Gastrocnemius medialis (tissue), 4 donors: ENCODE results near the gene VWA5B1. TPM values are rescaled to one million over a fixed set of nuclear protein-coding genes. Genes with fewer than 3 reads are reported as not detected.
"Not testable (repeated sequence)": the region's sequence is repeated elsewhere in the genome, so short reads cannot be mapped to it uniquely, and the experiment has no call there.

Source experiments
- ATAC-seq, 2 donors: fragments of 150-250 bp; one replicate each; pipeline ENCODE4 v1.9.1; 2016
- DNase-seq, 2 donors: peaks; one replicate each; pipeline ENCODE4 v3.0.0-alpha.2; 2019
- H3K27ac ChIP-seq, 4 donors: fragments of 200-600 bp; sonication (generic); 1 replicate in 1 of 4; 2 replicates in 3 of 4; pipeline ENCODE4 v1.5.1; 2016 to 2018; ENCODE audit warnings: mild to moderate bottlenecking in 2 of 4, moderate library complexity in 1 of 4
- H3K27me3 ChIP-seq, 3 donors: fragments of 200-600 bp; sonication (generic) in 2 of 3; 1 replicate in 1 of 3; 2 replicates in 2 of 3; pipeline versions ENCODE4 v1.5.1 to v1.6.0; 2016 to 2019; ENCODE audit warnings: mild to moderate bottlenecking in 1 of 3, moderate library complexity in 1 of 3
- H3K36me3 ChIP-seq, 2 donors: fragments of 200-600 bp; sonication (generic) in 1 of 2; one replicate each; pipeline ENCODE4 v1.5.1; 2017 to 2018
- H3K4me1 ChIP-seq, 2 donors: fragments of 200-600 bp; sonication (generic) in 1 of 2; one replicate each; pipeline ENCODE4 v1.5.1; 2016 to 2017; ENCODE audit warnings: mild to moderate bottlenecking in 2 of 2
- H3K4me3 ChIP-seq, 4 donors: fragments of 200-600 bp; sonication (generic) in 3 of 4; 1 replicate in 1 of 4; 2 replicates in 3 of 4; pipeline ENCODE4 v1.5.1; 2016 to 2019; ENCODE audit warnings: mild to moderate bottlenecking in 2 of 4
- H3K9me3 ChIP-seq, 3 donors: fragments of 200-600 bp; sonication (generic) in 2 of 3; 1 replicate in 1 of 3; 2 replicates in 2 of 3; pipeline ENCODE4 v1.5.1; 2016 to 2019
- POLR2A ChIP-seq, 2 donors: fragments of 450-650 bp; IDR thresholded peaks; one replicate each; pipeline ENCODE4 v1.6.1; 2017; ENCODE audit warnings: antibody characterized with exemption in 2 of 2, mild to moderate bottlenecking in 2 of 2, moderate library complexity in 2 of 2
- in situ Hi-C, 4 donors: fragments of 200-750 bp; cut with MboI; loops; one replicate each; pipeline versions ENCODE4 v1.15.0 to v1.8.0; 2017; ENCODE audit warnings: low sequenced_read_pairs in 4 of 4
- intact Hi-C: fragments of 100-400 bp; cut with DNase I; formaldehyde crosslinking; loops from one replicate; pipeline ENCODE4 v1.15.1; 2023; ENCODE audit warnings: low total_unique reads
- total RNA-seq, 4 donors: library from RNA; depleted of rRNA; stranded (reverse); fragments of >200 nt; gene quantifications; one replicate each; pipeline versions ENCODE4 v1.1.0 to v1.2.3, GENCODE V29; 2016
- TF ChIP-seq, protein P1 (sequence below), 5 experiments: fragments of 450-650 bp in 3 of 5; fragments of 200-600 bp in 2 of 5; sonication (generic) in 2 of 5; IDR thresholded peaks in 4 of 5; conservative IDR thresholded peaks in 1 of 5; 1 replicate in 4 of 5; 2 replicates in 1 of 5; pipeline ENCODE4 v1.5.1; 2016 to 2019; ENCODE audit warnings: antibody characterized with exemption in 5 of 5, mild to moderate bottlenecking in 3 of 5, moderate library complexity in 3 of 5

The VWA5B1 gene
- total RNA-seq, 4 donors from 2014 or later, result 0.25 TPM; not detected in 3

DNA sequence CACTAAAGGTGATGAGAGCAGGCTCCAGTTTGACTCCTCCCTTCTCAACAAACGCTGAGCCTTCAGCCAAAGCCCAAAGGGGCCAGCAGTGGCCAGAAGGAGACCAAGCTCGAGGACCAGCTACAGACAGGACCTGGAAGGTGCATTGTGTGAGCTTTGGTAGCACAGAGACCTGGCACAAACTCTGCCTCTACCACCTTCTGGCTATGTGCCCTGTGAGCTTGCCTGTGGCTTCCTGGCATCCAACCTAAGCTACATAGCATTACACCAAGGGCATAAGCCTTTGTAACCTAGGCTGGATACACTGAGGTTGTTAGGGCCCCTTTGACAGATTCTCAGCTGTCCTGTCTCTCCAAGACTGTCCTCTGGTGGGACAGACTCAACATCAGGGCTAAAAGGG, 6.6 kb upstream of the VWA5B1 start:
- Histone ChIP-seq H3K4me3 (no peak overlapping the region), H3K27me3 (no peaks in the 10 kb centered on the region), H3K9me3 (no peaks in the 10 kb centered on the region), H3K27ac (no peak overlapping the region), H3K4me1 (peaks cover 11 to 16% of the 10 kb centered on the region in 2 donors), H3K36me3 (no peaks in the 10 kb centered on the region)
- ATAC-seq, result no peak
- TF ChIP-seq POLR2A (IDR thresholded peaks at IDR 0.05), result no peak
- TF ChIP-seq, protein P1, sequence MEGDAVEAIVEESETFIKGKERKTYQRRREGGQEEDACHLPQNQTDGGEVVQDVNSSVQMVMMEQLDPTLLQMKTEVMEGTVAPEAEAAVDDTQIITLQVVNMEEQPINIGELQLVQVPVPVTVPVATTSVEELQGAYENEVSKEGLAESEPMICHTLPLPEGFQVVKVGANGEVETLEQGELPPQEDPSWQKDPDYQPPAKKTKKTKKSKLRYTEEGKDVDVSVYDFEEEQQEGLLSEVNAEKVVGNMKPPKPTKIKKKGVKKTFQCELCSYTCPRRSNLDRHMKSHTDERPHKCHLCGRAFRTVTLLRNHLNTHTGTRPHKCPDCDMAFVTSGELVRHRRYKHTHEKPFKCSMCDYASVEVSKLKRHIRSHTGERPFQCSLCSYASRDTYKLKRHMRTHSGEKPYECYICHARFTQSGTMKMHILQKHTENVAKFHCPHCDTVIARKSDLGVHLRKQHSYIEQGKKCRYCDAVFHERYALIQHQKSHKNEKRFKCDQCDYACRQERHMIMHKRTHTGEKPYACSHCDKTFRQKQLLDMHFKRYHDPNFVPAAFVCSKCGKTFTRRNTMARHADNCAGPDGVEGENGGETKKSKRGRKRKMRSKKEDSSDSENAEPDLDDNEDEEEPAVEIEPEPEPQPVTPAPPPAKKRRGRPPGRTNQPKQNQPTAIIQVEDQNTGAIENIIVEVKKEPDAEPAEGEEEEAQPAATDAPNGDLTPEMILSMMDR (IDR thresholded peaks at IDR 0.05 in 4 of 5, conservative IDR thresholded peaks at IDR 0.05 in 1 of 5), result no peak
- in situ Hi-C loops, result no loop called here
- no peak for DNase-seq
- intact Hi-C loops, result no loop called here

DNA sequence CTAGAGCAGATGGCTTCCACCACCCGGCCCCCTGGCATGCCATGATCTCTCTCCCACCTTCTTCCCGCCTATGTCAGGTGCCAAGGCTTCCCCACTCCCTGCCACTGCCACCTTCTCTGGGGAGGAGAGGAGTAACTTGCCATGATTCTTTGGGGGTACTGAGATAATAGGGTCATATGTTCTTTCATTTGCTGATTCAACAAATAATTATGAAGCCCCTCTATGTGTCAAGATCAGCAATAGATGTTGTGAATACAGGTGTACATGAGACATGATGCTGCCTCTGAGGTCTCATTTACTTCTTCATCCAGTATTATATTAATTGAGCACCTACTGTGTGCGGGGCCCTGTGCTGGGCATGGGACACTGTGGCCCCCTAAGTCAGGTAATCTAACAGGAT, 6.0 kb upstream of the VWA5B1 start:
- TF ChIP-seq POLR2A (IDR thresholded peaks at IDR 0.05), result no peak
- TF ChIP-seq, protein P1 (IDR thresholded peaks at IDR 0.05 in 4 of 5, conservative IDR thresholded peaks at IDR 0.05 in 1 of 5), result no peak
- no peaks in the 10 kb centered on the region for H3K27me3 ChIP-seq

GRCh38 chr1:20285510-20285909, 5.2 kb upstream of the VWA5B1 start:
- Histone ChIP-seq H3K9me3 (no peaks in the 10 kb centered on the region), H3K4me1 (peaks cover 11 to 16% of the 10 kb centered on the region in 2 donors), H3K4me3 (no peak overlapping the region), H3K27me3 (peaks cover 0 to under 1% (median 0%) of the 10 kb centered on the region in 3 donors), H3K36me3 (no peaks in the 10 kb centered on the region), H3K27ac (no peak overlapping the region)
- in situ Hi-C loops, result no loop called here
- ATAC-seq, result no peak
- intact Hi-C loops, result no loop called here
- DNase-seq, result no peak
- TF ChIP-seq, protein P1 (IDR thresholded peaks at IDR 0.05 in 4 of 5, conservative IDR thresholded peaks at IDR 0.05 in 1 of 5), result no peak
- no peak for TF ChIP-seq POLR2A (IDR thresholded peaks at IDR 0.05)

More for the DNA sequence above, 6.0 kb upstream of the VWA5B1 start:
- ATAC-seq (no peak), DNase-seq (no peak)
- no peak overlapping the region for H3K27ac ChIP-seq
- H3K9me3 ChIP-seq, result no peaks in the 10 kb centered on the region
- H3K36me3 ChIP-seq, result no peaks in the 10 kb centered on the region
- no peak overlapping the region for H3K4me3 ChIP-seq
- in situ Hi-C loops, result no loop called here
- H3K4me1 ChIP-seq, result peaks cover 11 to 16% of the 10 kb centered on the region in 2 donors
- intact Hi-C loops, result no loop called here

DNA sequence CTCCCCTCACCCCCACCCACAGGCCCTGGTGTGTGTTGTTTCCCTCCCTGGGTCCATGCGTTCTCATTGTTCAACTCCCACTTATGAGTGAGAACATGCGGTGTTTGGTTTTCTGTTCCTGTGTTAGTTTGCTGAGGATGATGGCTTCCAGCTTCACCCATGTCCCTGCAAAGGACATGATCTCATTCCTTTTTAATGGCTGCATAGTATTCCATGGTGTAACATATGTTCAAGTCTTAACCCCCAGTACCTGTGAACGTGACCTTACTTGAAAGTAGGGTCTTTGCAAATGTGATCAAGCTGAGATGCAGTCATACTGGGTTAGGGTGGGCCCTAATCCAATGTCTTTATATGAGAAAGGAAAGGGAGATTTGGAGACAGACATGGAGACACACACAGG, 3.0 kb upstream of the VWA5B1 start:
- H3K36me3 ChIP-seq, H3K9me3 ChIP-seq, ATAC-seq, DNase-seq, in situ Hi-C loops, H3K27ac ChIP-seq, H3K4me1 ChIP-seq, H3K4me3 ChIP-seq, intact Hi-C loops: not testable (repeated sequence)
- peaks cover 11 to 13% (median 12%) of the 10 kb centered on the region in 3 donors for H3K27me3 ChIP-seq

- Histone ChIP-seq H3K27ac (no peak overlapping the region), H3K4me3 (no peak overlapping the region), H3K9me3 (no peaks in the 10 kb centered on the region), H3K4me1 (no peaks in the 10 kb centered on the region), H3K27me3 (peaks cover 13 to 16% (median 16%) of the 10 kb centered on the region in 3 donors), H3K36me3 (no peaks in the 10 kb centered on the region)
- in situ Hi-C loops, result no loop called here
- DNase-seq (no peak), ATAC-seq (no peak)
- intact Hi-C loops, result no loop called here
- TF ChIP-seq, protein P1 (IDR thresholded peaks at IDR 0.05 in 4 of 5, conservative IDR thresholded peaks at IDR 0.05 in 1 of 5), result no peak
Observed at GRCh38 chr1:20291645-20292084, 990 bp downstream of the VWA5B1 start.
